Activated T-helper 2 cell treated with anti-CD3 and anti-CD28 coated beads, Interferon-gamma antibody, Interleukin-2, Interleukin-4, amounts not matched to agents 10 μg/mL and 5 μg/mL and 100 μg/mL, durations not matched to agents 14 hours and 24 hours and 36 hours (primary cell): ENCODE measurements around the gene COL9A3. TPM values are rescaled to one million over a fixed set of nuclear protein-coding genes. Genes with fewer than 3 reads are reported as not detected.

ENCODE experiments used
- DNase-seq: peaks from one replicate; pipeline ENCODE4 v3.0.0; 2021; ENCODE audit warnings: low spot score
- H3K27ac Mint-ChIP-seq: one replicate; pipeline ENCODE4 v1.8.0; 2021; ENCODE audit warnings: mixed read lengths
- H3K27me3 Mint-ChIP-seq: one replicate; pipeline ENCODE4 v1.8.0; 2021; ENCODE audit warnings: low read depth, mixed read lengths
- H3K36me3 Mint-ChIP-seq: one replicate; pipeline ENCODE4 v1.8.0; 2021; ENCODE audit warnings: low read depth, mixed read lengths
- H3K4me1 Mint-ChIP-seq: one replicate; pipeline ENCODE4 v1.8.0; 2021; ENCODE audit warnings: low read depth, mixed read lengths
- H3K4me3 Mint-ChIP-seq: one replicate; pipeline ENCODE4 v1.8.0; 2021; ENCODE audit warnings: low read depth, mild to moderate bottlenecking, moderate library complexity, mixed read lengths
- H3K9me3 Mint-ChIP-seq: one replicate; pipeline ENCODE4 v1.8.0; 2021; ENCODE audit warnings: mixed read lengths
- intact Hi-C: fragments of 100-400 bp; cut with micrococcal nuclease; formaldehyde crosslinking; loops from one replicate; pipeline ENCODE4 v1.15.1; 2023
- total RNA-seq: library from RNA; stranded (reverse); gene quantifications from 2 replicates; pipeline ENCODE4 v1.2.3, GENCODE V29; 2022

The COL9A3 gene
- total RNA-seq, 1 donor from 2014 or later = 0.27 TPM

- H3K27me3 Mint-ChIP-seq = no peaks in the 10 kb centered on the region
- H3K4me3 Mint-ChIP-seq = no peak overlapping the region
- H3K9me3 Mint-ChIP-seq = no peaks in the 10 kb centered on the region
- no peak for DNase-seq
- peaks cover 9% of the 10 kb centered on the region for H3K4me1 Mint-ChIP-seq
- intact Hi-C loops = no loop called here
- H3K27ac Mint-ChIP-seq = no peak overlapping the region
- peaks cover 58% of the 10 kb centered on the region for H3K36me3 Mint-ChIP-seq
Observed at GRCh38 chr20:62886709-62887058, 69.8 kb downstream of the COL9A3 start.

GRCh38 chr20:62887152-62887859, 70.5 kb downstream of the COL9A3 start:
- H3K4me3 Mint-ChIP-seq = no peak overlapping the region
- peak overlapping the region; percentile 33 for H3K27ac Mint-ChIP-seq
- H3K27me3 Mint-ChIP-seq = no peaks in the 10 kb centered on the region
- peaks cover 10% of the 10 kb centered on the region for H3K4me1 Mint-ChIP-seq
- peaks cover 58% of the 10 kb centered on the region for H3K36me3 Mint-ChIP-seq
- intact Hi-C loops = no loop called here
- no peaks in the 10 kb centered on the region for H3K9me3 Mint-ChIP-seq
- no peak for DNase-seq

DNA sequence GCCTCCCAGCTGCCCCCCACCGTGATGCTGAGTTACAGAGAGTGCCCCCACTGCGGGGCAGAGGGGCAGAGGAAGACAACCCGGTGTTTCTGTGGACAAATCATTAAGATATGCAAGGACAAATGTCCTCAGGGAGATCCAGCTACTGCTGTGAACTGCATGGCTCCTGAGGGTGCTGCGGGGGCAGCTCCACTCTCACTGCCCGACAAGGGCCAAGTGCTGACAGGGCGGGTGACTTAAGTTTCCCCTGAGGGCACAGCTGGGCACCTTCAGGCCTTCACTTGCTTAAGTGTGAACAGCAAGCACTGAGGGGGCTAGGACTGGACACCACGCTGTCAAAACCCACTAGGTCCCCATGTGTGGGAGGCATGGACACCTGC, 71.0 kb downstream of the COL9A3 start:
- no peak for DNase-seq
- H3K27ac Mint-ChIP-seq = peak overlapping the region; percentile 33
- peaks cover 64% of the 10 kb centered on the region for H3K36me3 Mint-ChIP-seq
- peaks cover 15% of the 10 kb centered on the region for H3K4me1 Mint-ChIP-seq
- H3K27me3 Mint-ChIP-seq = no peaks in the 10 kb centered on the region
- no peaks in the 10 kb centered on the region for H3K9me3 Mint-ChIP-seq
- intact Hi-C loops = no loop called here
- no peak overlapping the region for H3K4me3 Mint-ChIP-seq

DNA sequence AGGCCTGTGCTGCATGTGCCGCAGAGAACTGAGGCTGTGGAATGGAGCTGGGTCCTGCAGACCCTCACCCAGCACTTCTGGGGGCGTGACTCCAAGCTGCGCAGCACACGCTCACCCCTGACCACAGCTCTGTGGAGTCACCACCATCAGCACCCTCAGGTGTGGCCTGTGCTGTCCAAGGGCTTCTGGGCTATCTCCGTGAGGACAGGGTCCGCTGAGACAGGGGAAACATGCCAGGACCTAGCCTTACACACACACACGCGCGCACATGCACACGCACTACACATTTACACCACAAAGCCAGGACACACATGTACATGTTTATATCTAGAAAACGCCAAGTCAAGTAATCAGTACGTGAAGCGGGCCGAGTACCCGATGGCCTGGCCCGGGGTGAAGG, 71.6 kb downstream of the COL9A3 start:
- peaks cover 16% of the 10 kb centered on the region for H3K4me1 Mint-ChIP-seq
- no peak overlapping the region for H3K27ac Mint-ChIP-seq
- DNase-seq = no peak
- intact Hi-C loops = no loop called here
- no peaks in the 10 kb centered on the region for H3K9me3 Mint-ChIP-seq
- H3K4me3 Mint-ChIP-seq = no peak overlapping the region
- H3K27me3 Mint-ChIP-seq = no peaks in the 10 kb centered on the region
- peaks cover 69% of the 10 kb centered on the region for H3K36me3 Mint-ChIP-seq

- H3K27ac Mint-ChIP-seq = no peak overlapping the region
- no peaks in the 10 kb centered on the region for H3K9me3 Mint-ChIP-seq
- DNase-seq = no peak
- peaks cover 16% of the 10 kb centered on the region for H3K4me1 Mint-ChIP-seq
- peaks cover 74% of the 10 kb centered on the region for H3K36me3 Mint-ChIP-seq
- no peak overlapping the region for H3K4me3 Mint-ChIP-seq
- intact Hi-C loops = no loop called here
- H3K27me3 Mint-ChIP-seq = no peaks in the 10 kb centered on the region
Observed at GRCh38 chr20:62888910-62889309, 72.1 kb downstream of the COL9A3 start.

- peaks cover 18% of the 10 kb centered on the region for H3K4me1 Mint-ChIP-seq
- no peaks in the 10 kb centered on the region for H3K27me3 Mint-ChIP-seq
- no peak for DNase-seq
- H3K4me3 Mint-ChIP-seq = no peak overlapping the region
- intact Hi-C loops = no loop called here
- no peaks in the 10 kb centered on the region for H3K9me3 Mint-ChIP-seq
- no peak overlapping the region for H3K27ac Mint-ChIP-seq
- H3K36me3 Mint-ChIP-seq = peaks cover 79% of the 10 kb centered on the region
Observed at GRCh38 chr20:62889411-62889810, 72.6 kb downstream of the COL9A3 start.

- Mint-ChIP-seq H3K4me3 (no peak overlapping the region), H3K36me3 (peaks cover 84% of the 10 kb centered on the region), H3K4me1 (peaks cover 19% of the 10 kb centered on the region), H3K27ac (no peak overlapping the region), H3K9me3 (no peaks in the 10 kb centered on the region), H3K27me3 (no peaks in the 10 kb centered on the region)
- intact Hi-C loops = no loop called here
- no peak for DNase-seq
Observed at GRCh38 chr20:62889871-62890270, 73.0 kb downstream of the COL9A3 start.

DNA sequence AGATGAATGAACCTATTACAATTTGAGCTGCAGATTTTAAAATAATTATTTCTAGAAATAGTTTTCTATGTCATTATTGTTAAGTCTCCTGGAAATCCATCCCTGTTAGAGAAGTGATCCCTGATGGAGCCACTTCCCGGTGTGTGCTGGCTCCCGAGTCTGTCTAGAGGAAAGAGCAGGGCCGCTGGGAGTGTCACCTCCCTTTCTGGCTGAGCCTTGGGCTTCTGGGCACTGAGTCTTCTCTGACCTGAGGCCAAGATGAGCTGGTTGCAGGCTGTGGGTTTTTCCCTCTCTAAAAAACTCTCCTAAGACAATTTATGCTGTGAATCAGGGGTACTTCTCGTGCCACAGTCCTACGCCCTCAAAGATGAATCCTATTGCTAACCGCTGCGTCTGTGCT, 73.6 kb downstream of the COL9A3 start:
- no peak overlapping the region for H3K27ac Mint-ChIP-seq
- no peaks in the 10 kb centered on the region for H3K9me3 Mint-ChIP-seq
- no peaks in the 10 kb centered on the region for H3K27me3 Mint-ChIP-seq
- peaks cover 19% of the 10 kb centered on the region for H3K4me1 Mint-ChIP-seq
- H3K4me3 Mint-ChIP-seq = no peak overlapping the region
- DNase-seq = no peak
- intact Hi-C loops = no loop called here
- H3K36me3 Mint-ChIP-seq = peaks cover 89% of the 10 kb centered on the region

Other genes starting within 250 kb of the COL9A3 start
- 59.2 and 61.1 TPM in 2 replicates for gene SLCO4A1, start 174.5 kb upstream of the COL9A3 start, total RNA-seq
- not detected in 2 replicates for gene NTSR1, start 108.2 kb upstream of the COL9A3 start, total RNA-seq
- gene MRGBP, start 20.6 kb upstream of the COL9A3 start, total RNA-seq = 17.9 and 18.2 TPM in 2 replicates
- gene OGFR, start 12.2 kb upstream of the COL9A3 start, total RNA-seq = 54.3 and 55.7 TPM in 2 replicates
- 5.7 and 7.1 TPM in 2 replicates for gene TCFL5, start 44.8 kb downstream of the COL9A3 start, total RNA-seq
- 57.9 and 59.8 TPM in 2 replicates for gene DIDO1, start 109.5 kb downstream of the COL9A3 start, total RNA-seq
- 50.5 and 53.7 TPM in 2 replicates for gene GID8, start 121.1 kb downstream of the COL9A3 start, total RNA-seq
- 20.2 and 21.4 TPM in 2 replicates for gene SLC17A9, start 135.7 kb downstream of the COL9A3 start, total RNA-seq
- not detected in 2 replicates for gene BHLHE23, start 189.9 kb downstream of the COL9A3 start, total RNA-seq